Measurements from ENCODE around the gene SMG6. TPM values are rescaled to one million over a fixed set of nuclear protein-coding genes. Genes with fewer than 3 reads are reported as not detected.

Gene SMG6
- total and polyA plus RNA-seq, 2 of the 4 experiments (the other 2 are of a cell fraction): 16.3 to 30.3 TPM

DNA sequence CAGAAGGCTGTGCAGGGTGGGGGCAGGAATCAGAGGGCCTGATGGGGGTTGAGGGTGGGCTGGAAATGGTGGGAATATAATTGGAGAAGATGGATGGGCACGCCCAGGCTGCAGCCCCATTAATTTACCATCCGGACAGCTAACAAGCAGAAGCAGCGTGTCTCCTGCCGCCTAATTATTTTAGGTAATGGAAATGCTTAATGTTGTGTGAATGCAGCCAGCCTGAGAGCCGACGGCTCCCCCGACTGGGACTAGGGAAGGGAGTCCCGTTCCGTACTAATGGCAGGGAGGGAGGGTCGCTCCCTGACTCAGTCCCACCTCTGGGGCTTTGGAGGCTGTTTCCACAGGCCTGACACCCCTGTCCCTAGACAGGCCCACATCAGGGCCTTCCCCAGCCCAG lies 266.4 kb downstream of the SMG6 start:
- H3K9me1 ChIP-seq (ENCODE audit: insufficient read depth, low read length): peaks cover 14% of the 10 kb centered on the region
- TF ChIP-seq BHLHE40 (IDR thresholded peaks at IDR 0.05; ENCODE audit: low read depth, low read length) (no peak), RAD21 (IDR thresholded peaks at IDR 0.05; ENCODE audit: low read length) (no peak), RCOR1 (IDR thresholded peaks at IDR 0.05; ENCODE audit: insufficient replicate concordance, low read length) (no peak), SMC3 (IDR thresholded peaks at IDR 0.05; ENCODE audit: low read depth, low read length) (no peak)
- in situ Hi-C loops (cut with MboI; ENCODE audit: low sequenced_read_pairs) (loop anchor here (25.0 kb wide), 1 partner anchor 325 kb away; the partner anchor contains the start of genes TLCD2 and WDR81), dilution Hi-C loops (cut with HindIII; ENCODE audit: low sequenced_read_pairs, unreplicated experiment) (no loop called here), intact Hi-C loops (cut with micrococcal nuclease) (no loop called here)
- H2AK9ac ChIP-seq (replicated peaks; ENCODE audit: low read depth, low read length, poor library complexity): no peak overlapping the region
- H2AK5ac ChIP-seq (ENCODE audit: low read depth, low read length): no peak overlapping the region
- no peaks in the 10 kb centered on the region for H3K27me3 ChIP-seq (ENCODE audit: control insufficient read depth, insufficient read depth, low read length)
- no peak overlapping the region for H2BK5ac ChIP-seq (ENCODE audit: low read depth, low read length, poor library complexity, severe bottlenecking)
- H3K4me3 ChIP-seq (ENCODE audit: insufficient read depth, low read depth, low read length): no peak overlapping the region
- H3K4me1 ChIP-seq (ENCODE audit: control insufficient read depth, insufficient read depth, low read length): peaks cover 19% of the 10 kb centered on the region
- WGBS, 2 experiments (ENCODE audit: extremely low coverage in 2 of 2, insufficient read length in 1 of 2): 100% methylated on average over 1 of the region's 10 CpGs; no CpG with 5 or more reads in 1 of the 2 experiments
- no peak overlapping the region for H4K5ac ChIP-seq (ENCODE audit: low read depth, low read length)
- BruUV-seq (replicated peaks): no TSS peak
- DNase-seq (no peak), ATAC-seq (ENCODE audit: low read depth) (no peak)
- no peak overlapping the region for H3K14ac ChIP-seq (replicated peaks; ENCODE audit: low read depth, low read length)
- no peak overlapping the region for H3K4me2 ChIP-seq (ENCODE audit: low read depth, low read length)
- H2BK15ac ChIP-seq (ENCODE audit: low read depth, low read length): no peak overlapping the region
- no peak overlapping the region for H2AFZ ChIP-seq (replicated peaks; ENCODE audit: low read length, poor library complexity)
- no peak overlapping the region for H3K18ac ChIP-seq (ENCODE audit: low read depth, low read length)
- no peak overlapping the region for H3K4ac ChIP-seq (ENCODE audit: low read depth, low read length)
- POLR2A ChIA-PET (ENCODE audit: unreplicated experiment): no interaction called here
- no peak overlapping the region for H3K9ac ChIP-seq (ENCODE audit: low read depth, low read length)
- no peak overlapping the region for H4K91ac ChIP-seq (ENCODE audit: insufficient read depth, low read depth, low read length)
- H2BK120ac ChIP-seq (ENCODE audit: low read depth, low read length): no peak overlapping the region
- H3K27ac ChIP-seq (ENCODE audit: insufficient read depth, low read length): no peak overlapping the region
- H3K9me3 ChIP-seq (ENCODE audit: control insufficient read depth, insufficient read depth, low read length): no peaks in the 10 kb centered on the region
- H3K56ac ChIP-seq (ENCODE audit: extremely low read depth, insufficient read depth, low read length): no peak overlapping the region
- H4K20me1 ChIP-seq (ENCODE audit: insufficient read depth, low read length): peaks cover 9% of the 10 kb centered on the region; the same call in 1 of the 2 replicates
- peaks cover 10 to 29% of the 10 kb centered on the region in 2 experiments for H3K79me1 ChIP-seq (ENCODE audit: low read depth in 1 of 2, low read length in 2 of 2)
- no peak overlapping the region for H2BK20ac ChIP-seq (ENCODE audit: low read depth, low read length)
- no peak overlapping the region for H3K23ac ChIP-seq (ENCODE audit: low read depth, low read length)
- H4K8ac ChIP-seq (ENCODE audit: low read depth in 2 of 2, low read length in 2 of 2): no peak overlapping the region
- CTCF ChIA-PET: interaction anchor here (1.1 to 1.2 kb wide), 2 partner anchors 11 to 128 kb away, joined by 4 to 5 read pairs; no protein-coding TSS in a partner anchor
- peaks cover 39% of the 10 kb centered on the region for H3K36me3 ChIP-seq (ENCODE audit: control insufficient read depth, insufficient read depth, low read length)
